H9 (cell line): ENCODE measurements around the gene PELI2. TPM values are rescaled to one million over a fixed set of nuclear protein-coding genes. Genes with fewer than 3 reads are reported as not detected.

Experiments
- DNase-seq: peaks from one replicate; pipeline ENCODE4 v3.0.0-alpha.2; 2017
- H2AFZ ChIP-seq: one replicate; pipeline ENCODE4 v1.6.1; 2013; ENCODE audit warnings: mild to moderate bottlenecking, low read length, control low read depth, moderate library complexity
- H2AK5ac ChIP-seq: 2 replicates; pipeline ENCODE4 v1.6.1; 2013; ENCODE audit warnings: low read length, control low read depth, mixed read lengths; ENCODE audit not compliant: insufficient read length
- H2BK120ac ChIP-seq: one replicate; pipeline ENCODE4 v1.6.1; 2013; ENCODE audit warnings: low read depth, mild to moderate bottlenecking, low read length, control low read depth, inconsistent platforms; ENCODE audit not compliant: poor library complexity, severe bottlenecking
- H2BK12ac ChIP-seq: 2 replicates; pipeline ENCODE4 v1.6.1; 2013; ENCODE audit warnings: low read length, control low read depth, mixed read lengths, low read depth; ENCODE audit not compliant: insufficient read length
- H2BK15ac ChIP-seq: 2 replicates; pipeline ENCODE4 v1.6.1; 2013; ENCODE audit warnings: low read depth, low read length, control low read depth
- H2BK20ac ChIP-seq: one replicate; pipeline ENCODE4 v1.6.1; 2013; ENCODE audit warnings: low read depth, mild to moderate bottlenecking, low read length, control low read depth, inconsistent platforms; ENCODE audit not compliant: poor library complexity, severe bottlenecking
- H2BK5ac ChIP-seq: 2 replicates; pipeline ENCODE4 v1.6.1; 2013; ENCODE audit warnings: low read length, control low read depth, mixed read lengths; ENCODE audit not compliant: insufficient read length
- H3K14ac ChIP-seq: 2 replicates; pipeline ENCODE4 v1.6.1; 2013; ENCODE audit warnings: low read length, control low read depth; ENCODE audit not compliant: insufficient read depth
- H3K18ac ChIP-seq: 2 replicates; pipeline ENCODE4 v1.6.1; 2013; ENCODE audit warnings: low read depth, mild to moderate bottlenecking, mixed read lengths, low read length, control low read depth; ENCODE audit not compliant: insufficient read length
- H3K23ac ChIP-seq: 2 replicates; pipeline ENCODE4 v1.6.1; 2013; ENCODE audit warnings: low read length, control low read depth, mixed read lengths, low read depth; ENCODE audit not compliant: insufficient read length
- H3K23me2 ChIP-seq: 2 replicates; pipeline ENCODE4 v1.6.1; 2013; ENCODE audit warnings: low read depth, mild to moderate bottlenecking, mixed read lengths, low read length, control low read depth; ENCODE audit not compliant: insufficient read length, poor library complexity, severe bottlenecking
- H3K27ac ChIP-seq: 2 replicates; pipeline ENCODE4 v1.5.1; 2013; ENCODE audit warnings: low read length, control low read depth, mixed read lengths, low read depth; ENCODE audit not compliant: insufficient read length
- H3K27me3 ChIP-seq: 2 replicates; pipeline ENCODE4 v1.6.1; 2013; ENCODE audit warnings: low read length, control low read depth, inconsistent platforms; ENCODE audit not compliant: insufficient read depth
- H3K4ac ChIP-seq: 2 replicates; pipeline ENCODE4 v1.6.1; 2013; ENCODE audit warnings: low read depth, mild to moderate bottlenecking, control low read depth, inconsistent platforms, low read length, moderate library complexity
- H3K4me1 ChIP-seq: 2 replicates; pipeline ENCODE4 v1.6.1; 2013; ENCODE audit warnings: low read length, control low read depth, inconsistent platforms; ENCODE audit not compliant: insufficient read depth
- H3K4me2 ChIP-seq: 2 replicates; pipeline ENCODE4 v1.6.1; 2013; ENCODE audit warnings: low read length, control low read depth, mixed read lengths; ENCODE audit not compliant: insufficient read length, insufficient read depth
- H3K56ac ChIP-seq: 2 replicates; pipeline ENCODE4 v1.6.1; 2013; ENCODE audit warnings: low read depth, mild to moderate bottlenecking, mixed read lengths, low read length, control low read depth; ENCODE audit not compliant: insufficient read length
- H3K79me1 ChIP-seq: 2 replicates; pipeline ENCODE4 v1.6.1; 2013; ENCODE audit warnings: low read depth, mild to moderate bottlenecking, moderate library complexity, low read length, control low read depth, inconsistent platforms; ENCODE audit not compliant: insufficient read depth, poor library complexity, severe bottlenecking
- H3K79me2 ChIP-seq: 2 replicates; pipeline ENCODE4 v1.6.1; 2013; ENCODE audit warnings: low read length, control low read depth, inconsistent platforms; ENCODE audit not compliant: insufficient read depth
- H3K9ac ChIP-seq: 2 replicates; pipeline ENCODE4 v1.6.1; 2013; ENCODE audit warnings: low read length, control low read depth, mixed read lengths; ENCODE audit not compliant: insufficient read length; ENCODE audit errors: extremely low read depth
- H3K9me3 ChIP-seq: one replicate; pipeline ENCODE4 v1.6.1; 2013; ENCODE audit warnings: low read depth, low read length, inconsistent platforms; ENCODE audit not compliant: control insufficient read depth
- H3T11ph ChIP-seq: one replicate; pipeline ENCODE4 v1.6.1; 2013; ENCODE audit warnings: mild to moderate bottlenecking, low read length, control low read depth, inconsistent platforms
- H4K20me1 ChIP-seq: one replicate; pipeline ENCODE4 v1.6.1; 2013; ENCODE audit not compliant: control insufficient read depth, insufficient read length, insufficient read depth
- H4K5ac ChIP-seq: 2 replicates; pipeline ENCODE4 v1.6.1; 2013; ENCODE audit warnings: low read depth, mild to moderate bottlenecking, mixed read lengths, low read length, control low read depth; ENCODE audit not compliant: insufficient read length
- H4K8ac ChIP-seq: replicated peaks from 2 replicates; pipeline ENCODE4 v1.6.1; 2013; ENCODE audit warnings: low read length, control low read depth, mixed read lengths, low read depth; ENCODE audit not compliant: insufficient read length
- H4K91ac ChIP-seq: 2 replicates; pipeline ENCODE4 v1.6.1; 2013; ENCODE audit warnings: low read depth, mild to moderate bottlenecking, moderate library complexity, mixed read lengths, low read length, control low read depth; ENCODE audit not compliant: insufficient read length
- H3K27ac Mint-ChIP-seq, 3 experiments: 2 replicates in 2 of 3; 3 replicates in 1 of 3; pipeline ENCODE4 v1.8.0; 2020 to 2021; ENCODE audit warnings: mixed read lengths in 3 of 3, mild to moderate bottlenecking in 1 of 3, moderate library complexity in 1 of 3
- H3K27me3 Mint-ChIP-seq: 2 replicates; pipeline ENCODE4 v1.8.0; 2021; ENCODE audit warnings: low read depth, mild to moderate bottlenecking, moderate library complexity, mixed read lengths
- H3K36me3 Mint-ChIP-seq, 3 experiments: 2 replicates in 2 of 3; 3 replicates in 1 of 3; pipeline ENCODE4 v1.8.0; 2020 to 2021; ENCODE audit warnings: low read depth in 3 of 3, mixed read lengths in 3 of 3; ENCODE audit not compliant: insufficient read depth in 1 of 3
- H3K4me1 Mint-ChIP-seq, 2 experiments: 2 replicates each; pipeline ENCODE4 v1.8.0; 2020; ENCODE audit warnings: mixed read lengths in 2 of 2
- H3K4me3 Mint-ChIP-seq, 2 experiments: 2 replicates in 1 of 2; 3 replicates in 1 of 2; pipeline ENCODE4 v1.8.0; 2020 to 2021; ENCODE audit warnings: mild to moderate bottlenecking in 2 of 2, mixed read lengths in 2 of 2, moderate library complexity in 1 of 2
- H3K9me3 Mint-ChIP-seq, 2 experiments: 2 replicates in 1 of 2; 3 replicates in 1 of 2; pipeline ENCODE4 v1.8.0; 2020; ENCODE audit warnings: mild to moderate bottlenecking in 2 of 2, mixed read lengths in 2 of 2, moderate library complexity in 1 of 2
- CTCF ChIP-seq: fragments of 200-600 bp; sonication (generic); conservative IDR thresholded peaks from 3 replicates; pipeline ENCODE4 v1.8.0; 2021; ENCODE audit warnings: antibody characterized with exemption, mild to moderate bottlenecking
- WGBS: extraction: QIAGEN DNeasy Blood & Tissue Kit; methylation state at CpG from one replicate; pipeline ENCODE4 v1.1.7; 2013; ENCODE audit warnings: missing lambda C conversion rate, low lambda C conversion rate, mixed read lengths; ENCODE audit not compliant: insufficient read length; ENCODE audit errors: extremely low coverage; 5-methylcytosine and 5-hydroxymethylcytosine counted together
- total RNA-seq: library from RNA; stranded (reverse); gene quantifications from 2 replicates; pipeline ENCODE4 v1.2.1, GENCODE V29; 2021

PELI2 gene
- total RNA-seq, 1 experiment from 2014 or later = 18.0 TPM

GRCh38 chr14:56138928-56139327, 20.7 kb downstream of the PELI2 start:
- Histone ChIP-seq H3K9ac (no peak overlapping the region), H3K27ac (no peak overlapping the region), H3T11ph (no peak overlapping the region), H3K27me3 (no peaks in the 10 kb centered on the region), H4K5ac (no peak overlapping the region), H4K20me1 (no peaks in the 10 kb centered on the region), H2BK15ac (no peak overlapping the region), H3K79me1 (peaks cover 5% of the 10 kb centered on the region), H3K4me2 (no peak overlapping the region), H4K8ac (no peak overlapping the region), H3K4ac (no peak overlapping the region), H2BK120ac (no peak overlapping the region), H2BK5ac (no peak overlapping the region), H2BK12ac (no peak overlapping the region), H4K91ac (no peak overlapping the region), H3K23ac (no peak overlapping the region), H2AFZ (no peak overlapping the region), H3K4me1 (peaks cover 13% of the 10 kb centered on the region), H3K18ac (no peak overlapping the region), H3K14ac (no peak overlapping the region), H3K9me3 (no peaks in the 10 kb centered on the region), H3K23me2 (no peaks in the 10 kb centered on the region), H3K56ac (no peak overlapping the region), H2BK20ac (no peak overlapping the region), H2AK5ac (no peak overlapping the region), H3K79me2 (no peaks in the 10 kb centered on the region; the same call in 1 of the 2 replicates)
- no peak for DNase-seq
- Mint-ChIP-seq H3K9me3 (no peaks in the 10 kb centered on the region), H3K27me3 (no peaks in the 10 kb centered on the region), H3K27ac (peak overlapping the region in 2 of 3 experiments; percentile 6 to 52; a peak in 3 of 7 replicates), H3K36me3 (no peaks in the 10 kb centered on the region; a peak in 1 of 7 replicates), H3K4me1 (peaks cover 16 to 43% of the 10 kb centered on the region in 2 experiments), H3K4me3 (peak overlapping the region in 1 of 2 experiments; percentile 37; a peak in 2 of 5 replicates)
- no peak for TF ChIP-seq CTCF
- no CpG with 5 or more reads among the region's 2 CpGs for WGBS
